Breast epithelium (tissue), 4 donors: Measurements from ENCODE around the gene SFMBT2. TPM values are rescaled to one million over a fixed set of nuclear protein-coding genes. Genes with fewer than 3 reads are reported as not detected.
A peak's percentile ranks its signal among the peaks of the same experiment; 100 is the strongest.

Experiments
- DNase-seq, 2 donors: peaks; one replicate each; pipeline ENCODE4 v3.0.0-alpha.2; 2019; ENCODE audit warnings: low spot score in 2 of 2
- H3K27ac ChIP-seq, 2 donors: fragments of 200-600 bp; sonication (generic) in 1 of 2; one replicate each; pipeline ENCODE4 v1.5.1; 2016 to 2019; ENCODE audit warnings: mild to moderate bottlenecking in 1 of 2
- H3K27me3 ChIP-seq, 2 donors: fragments of 200-600 bp; sonication (generic) in 1 of 2; one replicate each; pipeline versions ENCODE4 v1.5.1 to v1.6.0; 2017 to 2019; ENCODE audit warnings: control low read depth in 1 of 2, mild to moderate bottlenecking in 1 of 2
- H3K36me3 ChIP-seq: fragments of 200-600 bp; one replicate; pipeline ENCODE4 v1.5.1; 2019
- H3K4me1 ChIP-seq, 2 donors: fragments of 200-600 bp; sonication (generic); one replicate each; pipeline ENCODE4 v1.5.1; 2016 to 2019; ENCODE audit warnings: control low read depth in 1 of 2
- H3K4me3 ChIP-seq, 3 donors: fragments of 200-600 bp; sonication (generic); 1 replicate in 2 of 3; 2 replicates in 1 of 3; pipeline ENCODE4 v1.5.1; 2016 to 2019; ENCODE audit warnings: mild to moderate bottlenecking in 3 of 3, moderate library complexity in 2 of 3
- H3K9me3 ChIP-seq, 2 donors: fragments of 200-600 bp; sonication (generic) in 1 of 2; one replicate each; pipeline ENCODE4 v1.5.1; 2016 to 2019; ENCODE audit warnings: control low read depth in 1 of 2
- POLR2A ChIP-seq: fragments of 450-650 bp; IDR thresholded peaks from one replicate; pipeline ENCODE4 v1.6.1; 2016; ENCODE audit warnings: antibody characterized with exemption, mild to moderate bottlenecking, moderate library complexity
- POLR2AphosphoS5 ChIP-seq, 3 donors: sonication (generic); formaldehyde crosslinking; IDR thresholded peaks; one replicate each; pipeline ENCODE4 v1.6.1; 2017; ENCODE audit warnings: antibody characterized with exemption in 3 of 3
- intact Hi-C: fragments of 100-400 bp; cut with DNase I; formaldehyde crosslinking; loops from one replicate; pipeline ENCODE4 v1.15.1; 2023; ENCODE audit warnings: low total_unique reads
- total RNA-seq, 3 donors: library from RNA; depleted of rRNA; stranded (reverse); fragments of >200 nt; gene quantifications; one replicate each; pipeline ENCODE4 v1.1.0, GENCODE V29; 2016
- TF ChIP-seq, protein P1 (sequence below), 3 donors: fragments of 450-650 bp; IDR thresholded peaks; one replicate each; pipeline ENCODE4 v1.5.1; 2016 to 2017; ENCODE audit warnings: antibody characterized with exemption in 3 of 3, mild to moderate bottlenecking in 3 of 3, moderate library complexity in 3 of 3

Gene SFMBT2
- total RNA-seq, 3 donors from 2014 or later, result 3.5 to 32.8 (median 22.8) TPM

DNA sequence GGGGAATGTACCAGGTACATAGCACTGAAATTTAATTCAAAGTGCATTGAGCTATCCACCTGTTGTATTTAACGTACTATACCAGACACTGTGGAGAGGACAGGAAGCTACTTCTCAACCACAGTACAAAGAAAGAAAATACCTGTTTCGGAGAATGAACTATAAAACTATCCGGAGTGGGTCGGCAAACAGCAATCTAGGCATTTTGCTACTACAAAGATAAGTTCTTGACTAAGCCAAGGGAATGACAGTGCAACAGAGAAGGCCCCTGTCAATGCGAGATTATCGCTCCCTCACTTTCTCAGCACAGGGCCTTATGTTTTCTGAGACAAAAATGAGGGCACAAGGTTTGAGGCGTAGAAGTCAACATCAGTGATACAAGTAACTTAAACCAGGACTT lies 27.4 kb downstream of the SFMBT2 start:
- intact Hi-C loops, result no loop called here
- TF ChIP-seq, protein P1, sequence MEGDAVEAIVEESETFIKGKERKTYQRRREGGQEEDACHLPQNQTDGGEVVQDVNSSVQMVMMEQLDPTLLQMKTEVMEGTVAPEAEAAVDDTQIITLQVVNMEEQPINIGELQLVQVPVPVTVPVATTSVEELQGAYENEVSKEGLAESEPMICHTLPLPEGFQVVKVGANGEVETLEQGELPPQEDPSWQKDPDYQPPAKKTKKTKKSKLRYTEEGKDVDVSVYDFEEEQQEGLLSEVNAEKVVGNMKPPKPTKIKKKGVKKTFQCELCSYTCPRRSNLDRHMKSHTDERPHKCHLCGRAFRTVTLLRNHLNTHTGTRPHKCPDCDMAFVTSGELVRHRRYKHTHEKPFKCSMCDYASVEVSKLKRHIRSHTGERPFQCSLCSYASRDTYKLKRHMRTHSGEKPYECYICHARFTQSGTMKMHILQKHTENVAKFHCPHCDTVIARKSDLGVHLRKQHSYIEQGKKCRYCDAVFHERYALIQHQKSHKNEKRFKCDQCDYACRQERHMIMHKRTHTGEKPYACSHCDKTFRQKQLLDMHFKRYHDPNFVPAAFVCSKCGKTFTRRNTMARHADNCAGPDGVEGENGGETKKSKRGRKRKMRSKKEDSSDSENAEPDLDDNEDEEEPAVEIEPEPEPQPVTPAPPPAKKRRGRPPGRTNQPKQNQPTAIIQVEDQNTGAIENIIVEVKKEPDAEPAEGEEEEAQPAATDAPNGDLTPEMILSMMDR (IDR thresholded peaks at IDR 0.05), result no peak
- TF ChIP-seq POLR2AphosphoS5 (IDR thresholded peaks at IDR 0.05) (no peak), POLR2A (no peak)

DNA sequence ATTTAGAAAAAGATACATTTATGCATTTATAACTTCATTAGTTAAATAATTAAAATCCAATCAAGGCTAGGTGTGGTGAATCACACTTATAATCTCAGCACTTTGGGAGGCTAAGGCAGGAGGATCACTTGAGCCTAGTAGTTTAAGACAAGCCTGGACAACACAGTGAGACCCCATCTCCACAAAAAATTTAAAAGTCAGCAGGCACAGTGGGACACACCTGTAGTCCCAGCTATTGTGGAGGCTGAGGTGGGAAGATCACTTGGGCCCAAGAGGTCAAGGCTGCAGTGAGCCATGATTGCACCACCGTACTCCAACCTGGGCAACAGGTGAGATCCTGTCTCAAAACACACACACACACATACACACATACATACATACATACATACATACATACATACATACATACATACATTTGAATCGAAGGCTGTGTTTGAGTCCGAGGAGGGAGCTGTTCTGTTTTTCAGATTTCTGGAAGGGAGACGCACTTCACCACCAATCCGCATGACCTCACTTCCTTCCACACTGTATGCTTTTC lies 30.1 kb downstream of the SFMBT2 start:
- H3K9me3 ChIP-seq, result no peaks in the 10 kb centered on the region

More for the DNA sequence above, 27.4 kb downstream of the SFMBT2 start:
- Histone ChIP-seq H3K36me3 (no peaks in the 10 kb centered on the region), H3K4me3 (no peak overlapping the region), H3K4me1 (no peaks in the 10 kb centered on the region), H3K27me3 (no peaks in the 10 kb centered on the region), H3K27ac (no peak overlapping the region), H3K9me3 (no peaks in the 10 kb centered on the region)
- DNase-seq, result no peak

DNA sequence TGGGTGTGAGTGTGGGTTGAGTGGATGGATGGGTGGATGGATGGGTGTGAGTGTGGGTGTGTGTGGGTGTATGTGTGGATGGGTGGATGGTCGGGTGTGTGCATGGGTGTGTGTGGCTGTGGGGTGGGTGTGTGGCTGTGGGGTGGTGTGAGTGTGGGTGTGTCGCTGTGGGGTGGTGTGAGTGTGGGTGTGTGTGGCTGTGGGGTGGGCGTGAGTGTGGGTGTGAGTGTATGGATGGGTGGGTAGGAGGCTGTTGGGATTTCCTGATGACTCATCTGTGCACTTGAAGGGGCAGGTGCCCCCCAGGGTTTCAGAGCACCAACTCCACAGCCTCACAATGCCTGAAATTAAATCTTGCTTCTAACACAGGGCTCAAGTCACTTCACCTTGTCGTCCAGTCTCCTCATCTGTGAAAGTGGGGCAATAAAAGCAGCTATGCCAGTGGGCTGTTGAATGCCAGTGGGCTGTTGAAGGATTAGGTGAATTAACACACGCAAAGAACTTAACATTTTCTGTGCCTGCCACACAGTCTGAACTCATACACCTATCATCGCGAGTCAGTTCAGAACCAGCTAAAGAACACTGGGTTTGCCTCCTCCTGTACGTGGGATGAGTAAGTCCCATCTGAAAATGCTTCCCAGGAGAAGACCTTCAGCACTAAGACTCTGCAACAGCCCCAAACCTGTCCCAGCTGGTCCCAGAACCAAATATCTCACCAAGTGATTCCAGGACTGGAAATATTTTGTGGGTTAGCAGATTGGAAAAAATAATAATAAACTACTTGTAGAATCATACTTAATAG lies 32.0 kb downstream of the SFMBT2 start:
- Histone ChIP-seq H3K27ac (no peak overlapping the region), H3K36me3 (no peaks in the 10 kb centered on the region), H3K9me3 (no peaks in the 10 kb centered on the region), H3K27me3 (no peaks in the 10 kb centered on the region), H3K4me1 (no peaks in the 10 kb centered on the region), H3K4me3 (no peak overlapping the region)
- intact Hi-C loops, result no loop called here
- DNase-seq, result no peak
- TF ChIP-seq POLR2AphosphoS5 (IDR thresholded peaks at IDR 0.05), result no peak
- TF ChIP-seq POLR2A, result no peak
- TF ChIP-seq, protein P1 (IDR thresholded peaks at IDR 0.05), result no peak

More for the DNA sequence above, 30.1 kb downstream of the SFMBT2 start:
- H3K27me3 ChIP-seq, result no peaks in the 10 kb centered on the region
- TF ChIP-seq POLR2AphosphoS5 (IDR thresholded peaks at IDR 0.05), result no peak
- TF ChIP-seq, protein P1 (IDR thresholded peaks at IDR 0.05), result no peak
- no peak for TF ChIP-seq POLR2A
- intact Hi-C loops, result no loop called here
- H3K36me3 ChIP-seq, result no peaks in the 10 kb centered on the region
- no peaks in the 10 kb centered on the region for H3K4me1 ChIP-seq
- no peak overlapping the region for H3K27ac ChIP-seq
- no peak overlapping the region for H3K4me3 ChIP-seq
- no peak for DNase-seq

DNA sequence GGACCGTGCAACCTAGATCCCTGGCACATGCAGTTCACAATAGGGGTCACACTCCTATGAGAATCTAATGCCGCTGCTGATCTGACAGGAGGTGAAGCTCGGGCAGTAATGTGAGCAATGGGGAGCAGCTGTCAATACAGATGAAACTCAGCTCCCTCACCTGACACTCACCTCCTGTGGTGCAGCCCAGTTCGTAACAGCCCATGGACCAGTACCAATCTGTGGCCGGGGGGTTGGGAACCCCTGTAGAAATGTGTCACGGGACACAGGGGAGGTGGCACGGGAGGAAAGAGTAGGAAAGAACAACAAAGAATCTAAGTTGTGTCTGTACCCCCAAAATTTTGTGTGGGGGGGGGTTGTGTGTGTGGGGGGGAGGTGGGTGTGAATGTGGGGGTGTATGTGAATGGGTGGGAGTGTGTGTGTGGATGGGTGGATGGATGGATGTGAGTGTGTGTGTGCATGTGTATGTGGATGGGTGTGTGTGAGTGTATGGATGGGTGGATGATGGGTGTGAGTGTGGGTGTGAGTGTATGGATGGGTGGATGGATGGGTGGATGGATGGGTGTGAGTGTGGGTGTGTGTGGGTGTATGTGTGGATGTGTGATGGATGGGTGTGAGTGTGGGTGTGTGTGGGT lies 33.1 kb downstream of the SFMBT2 start:
- Histone ChIP-seq H3K36me3 (peaks cover 1% of the 10 kb centered on the region), H3K9me3 (no peaks in the 10 kb centered on the region), H3K4me3 (no peak overlapping the region), H3K27ac (no peak overlapping the region), H3K4me1 (no peaks in the 10 kb centered on the region), H3K27me3 (no peaks in the 10 kb centered on the region)
- intact Hi-C loops, result no loop called here
- TF ChIP-seq, protein P1 (IDR thresholded peaks at IDR 0.05), result no peak
- TF ChIP-seq POLR2AphosphoS5 (IDR thresholded peaks at IDR 0.05) (no peak), POLR2A (no peak)
- DNase-seq, result no peak

DNA sequence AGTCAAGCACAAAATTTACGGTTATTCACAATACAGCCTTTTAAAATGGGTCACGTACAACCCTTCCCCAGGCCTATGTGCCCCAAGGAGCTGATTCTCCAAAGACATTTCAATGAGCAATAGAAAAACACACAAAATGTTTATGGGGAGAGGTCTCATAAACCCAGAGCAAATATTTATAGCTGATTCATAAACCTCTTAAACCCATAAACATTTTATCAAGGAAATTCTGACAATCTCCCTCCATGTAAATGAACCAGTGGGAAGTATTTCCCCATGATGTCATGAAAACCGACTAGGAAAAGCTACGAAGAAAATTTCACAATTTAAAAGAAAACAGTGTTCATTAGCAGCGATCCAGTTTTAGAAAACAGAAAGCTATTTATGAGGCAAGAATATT lies 36.0 kb downstream of the SFMBT2 start:
- Histone ChIP-seq H3K27ac (peak overlapping the region in 1 of 2 donors; percentile 32), H3K4me3 (no peak overlapping the region), H3K9me3 (no peaks in the 10 kb centered on the region), H3K27me3 (no peaks in the 10 kb centered on the region), H3K36me3 (peaks cover 4% of the 10 kb centered on the region), H3K4me1 (no peaks in the 10 kb centered on the region)
- no peak for DNase-seq
- intact Hi-C loops, result no loop called here
- TF ChIP-seq, protein P1 (IDR thresholded peaks at IDR 0.05), result no peak
- TF ChIP-seq POLR2AphosphoS5 (IDR thresholded peaks at IDR 0.05) (no peak), POLR2A (no peak)
